ENCODE measurements around the gene AP2A2.

The AP2A2 gene

GRCh38 chr11:895331-896110 lies 30.1 kb upstream of the AP2A2 start:
- peaks cover 23 to 48% of the 10 kb centered on the region in 2 experiments for H3K36me3 ChIP-seq (ENCODE audit: control insufficient read depth in 1 of 2, insufficient read depth in 2 of 2, low read depth in 1 of 2, low read length in 2 of 2)
- no peak overlapping the region for H3K18ac ChIP-seq (ENCODE audit: low read depth in 1 of 2, low read length in 2 of 2)
- no peak overlapping the region for H2BK5ac ChIP-seq (ENCODE audit: low read depth, low read length, poor library complexity, severe bottlenecking)
- no peak overlapping the region for H4K91ac ChIP-seq (ENCODE audit: low read length)
- no peak overlapping the region for H3K4me3 ChIP-seq (ENCODE audit: insufficient read depth in 1 of 2, low read depth in 1 of 2, low read length in 2 of 2)
- H3K9ac ChIP-seq (ENCODE audit: low read length): no peak overlapping the region
- no peaks in the 10 kb centered on the region for H3K27me3 ChIP-seq (ENCODE audit: control insufficient read depth in 1 of 2, insufficient read depth in 1 of 2, low read length in 2 of 2)
- no peak for DNase-seq
- H2AK5ac ChIP-seq (ENCODE audit: low read length, severe bottlenecking): no peak overlapping the region
- H2BK12ac ChIP-seq (ENCODE audit: low read length in 2 of 2): no peak overlapping the region
- H3K4me2 ChIP-seq (ENCODE audit: low read length, poor library complexity, severe bottlenecking): no peak overlapping the region
- WGBS: 91% methylated on average over 26 of the region's 26 CpGs
- H3K14ac ChIP-seq (ENCODE audit: low read length in 2 of 2): no peak overlapping the region
- H3K27ac ChIP-seq (ENCODE audit: low read length, poor library complexity, severe bottlenecking): no peak overlapping the region
- H3K4ac ChIP-seq (ENCODE audit: low read depth in 1 of 2, low read length in 2 of 2): no peak overlapping the region
- H4K8ac ChIP-seq (ENCODE audit: low read length): no peak overlapping the region
- peaks cover 16% of the 10 kb centered on the region for H3K4me1 ChIP-seq (ENCODE audit: control insufficient read depth, insufficient read depth, low read depth, low read length)
- peaks cover 4% of the 10 kb centered on the region for H3K79me1 ChIP-seq (replicated peaks; ENCODE audit: low read length, poor library complexity, severe bottlenecking)
- no peak overlapping the region for H2BK15ac ChIP-seq (ENCODE audit: low read depth, poor library complexity, severe bottlenecking)
- no peaks in the 10 kb centered on the region for H3K9me3 ChIP-seq (ENCODE audit: control insufficient read depth, low read length)
- no peak overlapping the region for H2AFZ ChIP-seq (ENCODE audit: low read depth, low read length)
- no peak overlapping the region for H3K23ac ChIP-seq (ENCODE audit: low read length in 2 of 2)
- no peak overlapping the region for H2BK120ac ChIP-seq (ENCODE audit: low read depth, low read length)

GRCh38 chr11:897253-898142 lies 28.2 kb upstream of the AP2A2 start:
- Histone ChIP-seq H3K18ac (ENCODE audit: low read depth in 1 of 2, low read length in 2 of 2) (no peak overlapping the region), H3K4ac (ENCODE audit: low read depth in 1 of 2, low read length in 2 of 2) (peak overlapping the region in 1 of 2 experiments; percentile 51), H2AFZ (ENCODE audit: low read depth, low read length) (no peak overlapping the region), H3K27ac (ENCODE audit: low read length, poor library complexity, severe bottlenecking) (no peak overlapping the region), H2BK15ac (ENCODE audit: low read depth, poor library complexity, severe bottlenecking) (peak overlapping the region; percentile 30), H2AK5ac (ENCODE audit: low read length, severe bottlenecking) (no peak overlapping the region), H3K4me1 (ENCODE audit: control insufficient read depth, insufficient read depth, low read depth, low read length) (peaks cover 10% of the 10 kb centered on the region), H2BK12ac (ENCODE audit: low read length in 2 of 2) (no peak overlapping the region), H2BK120ac (ENCODE audit: low read depth, low read length) (no peak overlapping the region), H3K9me3 (ENCODE audit: control insufficient read depth, low read length) (no peaks in the 10 kb centered on the region), H2BK5ac (ENCODE audit: low read depth, low read length, poor library complexity, severe bottlenecking) (no peak overlapping the region), H3K79me1 (replicated peaks; ENCODE audit: low read length, poor library complexity, severe bottlenecking) (peaks cover 9% of the 10 kb centered on the region), H3K27me3 (ENCODE audit: control insufficient read depth in 1 of 2, insufficient read depth in 1 of 2, low read length in 2 of 2) (no peaks in the 10 kb centered on the region), H3K4me2 (ENCODE audit: low read length, poor library complexity, severe bottlenecking) (no peak overlapping the region), H3K9ac (ENCODE audit: low read length) (no peak overlapping the region), H3K36me3 (ENCODE audit: control insufficient read depth in 1 of 2, insufficient read depth in 2 of 2, low read depth in 1 of 2, low read length in 2 of 2) (peaks cover 43 to 65% of the 10 kb centered on the region in 2 experiments), H4K8ac (ENCODE audit: low read length) (no peak overlapping the region), H3K4me3 (ENCODE audit: insufficient read depth in 1 of 2, low read depth in 1 of 2, low read length in 2 of 2) (no peak overlapping the region), H3K23ac (ENCODE audit: low read length in 2 of 2) (no peak overlapping the region), H4K91ac (ENCODE audit: low read length) (no peak overlapping the region), H3K14ac (ENCODE audit: low read length in 2 of 2) (no peak overlapping the region)
- no peak for DNase-seq
- WGBS: 96% methylated on average over 14 of the region's 17 CpGs

GRCh38 chr11:898143-898511 lies 27.5 kb upstream of the AP2A2 start:
- H2BK120ac ChIP-seq (ENCODE audit: low read depth, low read length): no peak overlapping the region
- H3K4me1 ChIP-seq (ENCODE audit: control insufficient read depth, insufficient read depth, low read depth, low read length): peaks cover 10% of the 10 kb centered on the region
- H3K4ac ChIP-seq (ENCODE audit: low read depth in 1 of 2, low read length in 2 of 2): peak overlapping the region in 1 of 2 experiments; percentile 51
- H3K14ac ChIP-seq (ENCODE audit: low read length in 2 of 2): no peak overlapping the region
- H3K9ac ChIP-seq (ENCODE audit: low read length): no peak overlapping the region
- no peak overlapping the region for H3K4me3 ChIP-seq (ENCODE audit: insufficient read depth in 1 of 2, low read depth in 1 of 2, low read length in 2 of 2)
- H4K8ac ChIP-seq (ENCODE audit: low read length): no peak overlapping the region
- H2AFZ ChIP-seq (ENCODE audit: low read depth, low read length): no peak overlapping the region
- no peak overlapping the region for H2BK12ac ChIP-seq (ENCODE audit: low read length in 2 of 2)
- no peak overlapping the region for H2AK5ac ChIP-seq (ENCODE audit: low read length, severe bottlenecking)
- peak; percentile 26 for DNase-seq
- H3K18ac ChIP-seq (ENCODE audit: low read depth in 1 of 2, low read length in 2 of 2): no peak overlapping the region
- peaks cover 9% of the 10 kb centered on the region for H3K79me1 ChIP-seq (replicated peaks; ENCODE audit: low read length, poor library complexity, severe bottlenecking)
- no peak overlapping the region for H3K27ac ChIP-seq (ENCODE audit: low read length, poor library complexity, severe bottlenecking)
- peaks cover 49 to 72% of the 10 kb centered on the region in 2 experiments for H3K36me3 ChIP-seq (ENCODE audit: control insufficient read depth in 1 of 2, insufficient read depth in 2 of 2, low read depth in 1 of 2, low read length in 2 of 2)
- no peaks in the 10 kb centered on the region for H3K9me3 ChIP-seq (ENCODE audit: control insufficient read depth, low read length)
- H4K91ac ChIP-seq (ENCODE audit: low read length): no peak overlapping the region
- H2BK15ac ChIP-seq (ENCODE audit: low read depth, poor library complexity, severe bottlenecking): no peak overlapping the region
- H3K4me2 ChIP-seq (ENCODE audit: low read length, poor library complexity, severe bottlenecking): no peak overlapping the region
- WGBS: 86% methylated on average over 10 of the region's 10 CpGs
- no peak overlapping the region for H3K23ac ChIP-seq (ENCODE audit: low read length in 2 of 2)
- no peaks in the 10 kb centered on the region for H3K27me3 ChIP-seq (ENCODE audit: control insufficient read depth in 1 of 2, insufficient read depth in 1 of 2, low read length in 2 of 2)
- H2BK5ac ChIP-seq (ENCODE audit: low read depth, low read length, poor library complexity, severe bottlenecking): no peak overlapping the region

- Histone ChIP-seq H3K27ac (ENCODE audit: low read length, poor library complexity, severe bottlenecking) (no peak overlapping the region), H3K79me1 (replicated peaks; ENCODE audit: low read length, poor library complexity, severe bottlenecking) (peaks cover 9% of the 10 kb centered on the region), H3K9me3 (ENCODE audit: control insufficient read depth, low read length) (no peaks in the 10 kb centered on the region), H3K4ac (ENCODE audit: low read depth in 1 of 2, low read length in 2 of 2) (no peak overlapping the region), H2BK5ac (ENCODE audit: low read depth, low read length, poor library complexity, severe bottlenecking) (no peak overlapping the region), H2BK120ac (ENCODE audit: low read depth, low read length) (no peak overlapping the region), H3K27me3 (ENCODE audit: control insufficient read depth in 1 of 2, insufficient read depth in 1 of 2, low read length in 2 of 2) (no peaks in the 10 kb centered on the region), H2AK5ac (ENCODE audit: low read length, severe bottlenecking) (no peak overlapping the region), H3K4me3 (ENCODE audit: insufficient read depth in 1 of 2, low read depth in 1 of 2, low read length in 2 of 2) (no peak overlapping the region), H2AFZ (ENCODE audit: low read depth, low read length) (no peak overlapping the region), H3K14ac (ENCODE audit: low read length in 2 of 2) (no peak overlapping the region), H3K4me1 (ENCODE audit: control insufficient read depth, insufficient read depth, low read depth, low read length) (peaks cover 10% of the 10 kb centered on the region), H2BK12ac (ENCODE audit: low read length in 2 of 2) (no peak overlapping the region), H2BK15ac (ENCODE audit: low read depth, poor library complexity, severe bottlenecking) (no peak overlapping the region), H3K9ac (ENCODE audit: low read length) (no peak overlapping the region), H3K23ac (ENCODE audit: low read length in 2 of 2) (no peak overlapping the region), H3K36me3 (ENCODE audit: control insufficient read depth in 1 of 2, insufficient read depth in 2 of 2, low read depth in 1 of 2, low read length in 2 of 2) (peaks cover 52 to 77% of the 10 kb centered on the region in 2 experiments), H3K4me2 (ENCODE audit: low read length, poor library complexity, severe bottlenecking) (no peak overlapping the region), H4K91ac (ENCODE audit: low read length) (no peak overlapping the region), H4K8ac (ENCODE audit: low read length) (no peak overlapping the region), H3K18ac (ENCODE audit: low read depth in 1 of 2, low read length in 2 of 2) (no peak overlapping the region)
- peak; percentile 14 for DNase-seq
- WGBS: 90% methylated on average over 22 of the region's 22 CpGs
These were observed 27.0 kb upstream of the AP2A2 start for GRCh38 chr11:898540-899190.

All from mesenchymal stem cell (in vitro differentiated cells and primary cell).